Lower leg skin (tissue), 4 donors: ENCODE results near the gene SMC1B. TPM values are rescaled to one million over a fixed set of nuclear protein-coding genes. Genes with fewer than 3 reads are reported as not detected.

Experiments used
- DNase-seq, 2 donors: peaks; one replicate each; pipeline ENCODE4 v3.0.0-alpha.2; 2019; ENCODE audit warnings: low spot score in 2 of 2
- H3K4me3 ChIP-seq: fragments of 200-600 bp; sonication (generic); 2 replicates; pipeline ENCODE4 v1.5.1; 2017; ENCODE audit warnings: mild to moderate bottlenecking, low read depth; ENCODE audit not compliant: poor library complexity, severe bottlenecking
- CTCF ChIP-seq, 3 donors: fragments of 450-650 bp; IDR thresholded peaks; one replicate each; pipeline ENCODE4 v1.5.1; 2016; ENCODE audit warnings: antibody characterized with exemption in 3 of 3, mild to moderate bottlenecking in 3 of 3, moderate library complexity in 2 of 3
- POLR2A ChIP-seq, 2 donors: fragments of 450-650 bp; IDR thresholded peaks; one replicate each; pipeline ENCODE4 v1.6.1; 2016 to 2017; ENCODE audit warnings: antibody characterized with exemption in 2 of 2, mild to moderate bottlenecking in 1 of 2, moderate library complexity in 1 of 2
- WGBS, 2 donors: methylation state at CpG; one replicate each; pipeline ENCODE4 v1.1.5; 2018; 5-methylcytosine and 5-hydroxymethylcytosine counted together
- intact Hi-C: fragments of 100-400 bp; cut with DNase I; formaldehyde crosslinking; loops from one replicate; pipeline ENCODE4 v1.15.0; 2023; ENCODE audit warnings: low total_unique reads
- total RNA-seq, 4 donors: library from RNA; depleted of rRNA; stranded (reverse); fragments of >200 nt; gene quantifications; one replicate each; pipeline ENCODE4 v1.1.0, GENCODE V29; 2016

Gene SMC1B
- total RNA-seq, 4 donors from 2014 or later, result not detected

GRCh38 chr22:45304971-45305370 lies 108.4 kb downstream of the SMC1B start:
- intact Hi-C loops, result no loop called here
- 70 to 72% methylated on average over 6 of the region's 6 CpGs for WGBS, 2 donors
- H3K4me3 ChIP-seq, result no peak overlapping the region
- DNase-seq, result no peak
- TF ChIP-seq CTCF (IDR thresholded peaks at IDR 0.05) (no peak), POLR2A (IDR thresholded peaks at IDR 0.05) (no peak)

- 74 to 76% methylated on average over 7 of the region's 7 CpGs for WGBS, 2 donors
- TF ChIP-seq CTCF (IDR thresholded peaks at IDR 0.05) (no peak), POLR2A (IDR thresholded peaks at IDR 0.05) (no peak)
- intact Hi-C loops, result no loop called here
- no peak for DNase-seq
- H3K4me3 ChIP-seq, result no peak overlapping the region
Observed at GRCh38 chr22:45303181-45303580, 110.2 kb downstream of the SMC1B start.

GRCh38 chr22:45302751-45303150 lies 110.6 kb downstream of the SMC1B start:
- intact Hi-C loops, result no loop called here
- no peak for DNase-seq
- TF ChIP-seq POLR2A (IDR thresholded peaks at IDR 0.05) (no peak), CTCF (IDR thresholded peaks at IDR 0.05) (no peak)
- no peak overlapping the region for H3K4me3 ChIP-seq
- 66 to 72% methylated on average over 8 of the region's 8 CpGs for WGBS, 2 donors

GRCh38 chr22:45298934-45299505 lies 114.4 kb downstream of the SMC1B start:
- TF ChIP-seq POLR2A (IDR thresholded peaks at IDR 0.05) (no peak), CTCF (IDR thresholded peaks at IDR 0.05) (no peak)

GRCh38 chr22:45296628-45297297 lies 116.6 kb downstream of the SMC1B start:
- WGBS, 2 donors, result 79 to 81% methylated on average over 11 to 13 of the region's 13 CpGs
- TF ChIP-seq CTCF (IDR thresholded peaks at IDR 0.05) (no peak), POLR2A (IDR thresholded peaks at IDR 0.05) (no peak)
- intact Hi-C loops, result no loop called here
- DNase-seq, result no peak
- no peak overlapping the region for H3K4me3 ChIP-seq

More at GRCh38 chr22:45298934-45299505, 114.4 kb downstream of the SMC1B start:
- DNase-seq, result no peak
- WGBS, 2 donors, result 75 to 82% methylated on average over 15 of the region's 15 CpGs
- intact Hi-C loops, result no loop called here
- no peak overlapping the region for H3K4me3 ChIP-seq
